H9 (cell line): ENCODE measurements around the gene PNPLA7. TPM values are rescaled to one million over a fixed set of nuclear protein-coding genes. Genes with fewer than 3 reads are reported as not detected.
A peak's percentile ranks its signal among the peaks of the same experiment; 100 is the strongest.

ENCODE experiments used
- DNase-seq: peaks from one replicate; pipeline ENCODE4 v3.0.0-alpha.2; 2017
- H2AFZ ChIP-seq: one replicate; pipeline ENCODE4 v1.6.1; 2013; ENCODE audit warnings: mild to moderate bottlenecking, low read length, control low read depth, moderate library complexity
- H2AK5ac ChIP-seq: 2 replicates; pipeline ENCODE4 v1.6.1; 2013; ENCODE audit warnings: low read length, control low read depth, mixed read lengths; ENCODE audit not compliant: insufficient read length
- H2BK120ac ChIP-seq: one replicate; pipeline ENCODE4 v1.6.1; 2013; ENCODE audit warnings: low read depth, mild to moderate bottlenecking, low read length, control low read depth, inconsistent platforms; ENCODE audit not compliant: poor library complexity, severe bottlenecking
- H2BK12ac ChIP-seq: 2 replicates; pipeline ENCODE4 v1.6.1; 2013; ENCODE audit warnings: low read length, control low read depth, mixed read lengths, low read depth; ENCODE audit not compliant: insufficient read length
- H2BK15ac ChIP-seq: 2 replicates; pipeline ENCODE4 v1.6.1; 2013; ENCODE audit warnings: low read depth, low read length, control low read depth
- H2BK20ac ChIP-seq: one replicate; pipeline ENCODE4 v1.6.1; 2013; ENCODE audit warnings: low read depth, mild to moderate bottlenecking, low read length, control low read depth, inconsistent platforms; ENCODE audit not compliant: poor library complexity, severe bottlenecking
- H2BK5ac ChIP-seq: 2 replicates; pipeline ENCODE4 v1.6.1; 2013; ENCODE audit warnings: low read length, control low read depth, mixed read lengths; ENCODE audit not compliant: insufficient read length
- H3K14ac ChIP-seq: 2 replicates; pipeline ENCODE4 v1.6.1; 2013; ENCODE audit warnings: low read length, control low read depth; ENCODE audit not compliant: insufficient read depth
- H3K18ac ChIP-seq: 2 replicates; pipeline ENCODE4 v1.6.1; 2013; ENCODE audit warnings: low read depth, mild to moderate bottlenecking, mixed read lengths, low read length, control low read depth; ENCODE audit not compliant: insufficient read length
- H3K23ac ChIP-seq: 2 replicates; pipeline ENCODE4 v1.6.1; 2013; ENCODE audit warnings: low read length, control low read depth, mixed read lengths, low read depth; ENCODE audit not compliant: insufficient read length
- H3K23me2 ChIP-seq: 2 replicates; pipeline ENCODE4 v1.6.1; 2013; ENCODE audit warnings: low read depth, mild to moderate bottlenecking, mixed read lengths, low read length, control low read depth; ENCODE audit not compliant: insufficient read length, poor library complexity, severe bottlenecking
- H3K27ac ChIP-seq: 2 replicates; pipeline ENCODE4 v1.5.1; 2013; ENCODE audit warnings: low read length, control low read depth, mixed read lengths, low read depth; ENCODE audit not compliant: insufficient read length
- H3K27me3 ChIP-seq: 2 replicates; pipeline ENCODE4 v1.6.1; 2013; ENCODE audit warnings: low read length, control low read depth, inconsistent platforms; ENCODE audit not compliant: insufficient read depth
- H3K4ac ChIP-seq: 2 replicates; pipeline ENCODE4 v1.6.1; 2013; ENCODE audit warnings: low read depth, mild to moderate bottlenecking, control low read depth, inconsistent platforms, low read length, moderate library complexity
- H3K4me1 ChIP-seq: 2 replicates; pipeline ENCODE4 v1.6.1; 2013; ENCODE audit warnings: low read length, control low read depth, inconsistent platforms; ENCODE audit not compliant: insufficient read depth
- H3K4me2 ChIP-seq: 2 replicates; pipeline ENCODE4 v1.6.1; 2013; ENCODE audit warnings: low read length, control low read depth, mixed read lengths; ENCODE audit not compliant: insufficient read length, insufficient read depth
- H3K56ac ChIP-seq: 2 replicates; pipeline ENCODE4 v1.6.1; 2013; ENCODE audit warnings: low read depth, mild to moderate bottlenecking, mixed read lengths, low read length, control low read depth; ENCODE audit not compliant: insufficient read length
- H3K79me1 ChIP-seq: 2 replicates; pipeline ENCODE4 v1.6.1; 2013; ENCODE audit warnings: low read depth, mild to moderate bottlenecking, moderate library complexity, low read length, control low read depth, inconsistent platforms; ENCODE audit not compliant: insufficient read depth, poor library complexity, severe bottlenecking
- H3K79me2 ChIP-seq: 2 replicates; pipeline ENCODE4 v1.6.1; 2013; ENCODE audit warnings: low read length, control low read depth, inconsistent platforms; ENCODE audit not compliant: insufficient read depth
- H3K9ac ChIP-seq: 2 replicates; pipeline ENCODE4 v1.6.1; 2013; ENCODE audit warnings: low read length, control low read depth, mixed read lengths; ENCODE audit not compliant: insufficient read length; ENCODE audit errors: extremely low read depth
- H3K9me3 ChIP-seq: one replicate; pipeline ENCODE4 v1.6.1; 2013; ENCODE audit warnings: low read depth, low read length, inconsistent platforms; ENCODE audit not compliant: control insufficient read depth
- H3T11ph ChIP-seq: one replicate; pipeline ENCODE4 v1.6.1; 2013; ENCODE audit warnings: mild to moderate bottlenecking, low read length, control low read depth, inconsistent platforms
- H4K20me1 ChIP-seq: one replicate; pipeline ENCODE4 v1.6.1; 2013; ENCODE audit not compliant: control insufficient read depth, insufficient read length, insufficient read depth
- H4K5ac ChIP-seq: 2 replicates; pipeline ENCODE4 v1.6.1; 2013; ENCODE audit warnings: low read depth, mild to moderate bottlenecking, mixed read lengths, low read length, control low read depth; ENCODE audit not compliant: insufficient read length
- H4K8ac ChIP-seq: replicated peaks from 2 replicates; pipeline ENCODE4 v1.6.1; 2013; ENCODE audit warnings: low read length, control low read depth, mixed read lengths, low read depth; ENCODE audit not compliant: insufficient read length
- H4K91ac ChIP-seq: 2 replicates; pipeline ENCODE4 v1.6.1; 2013; ENCODE audit warnings: low read depth, mild to moderate bottlenecking, moderate library complexity, mixed read lengths, low read length, control low read depth; ENCODE audit not compliant: insufficient read length
- H3K27ac Mint-ChIP-seq, 3 experiments: 2 replicates in 2 of 3; 3 replicates in 1 of 3; pipeline ENCODE4 v1.8.0; 2020 to 2021; ENCODE audit warnings: mixed read lengths in 3 of 3, mild to moderate bottlenecking in 1 of 3, moderate library complexity in 1 of 3
- H3K27me3 Mint-ChIP-seq: 2 replicates; pipeline ENCODE4 v1.8.0; 2021; ENCODE audit warnings: low read depth, mild to moderate bottlenecking, moderate library complexity, mixed read lengths
- H3K36me3 Mint-ChIP-seq, 3 experiments: 2 replicates in 2 of 3; 3 replicates in 1 of 3; pipeline ENCODE4 v1.8.0; 2020 to 2021; ENCODE audit warnings: low read depth in 3 of 3, mixed read lengths in 3 of 3; ENCODE audit not compliant: insufficient read depth in 1 of 3
- H3K4me1 Mint-ChIP-seq, 2 experiments: 2 replicates each; pipeline ENCODE4 v1.8.0; 2020; ENCODE audit warnings: mixed read lengths in 2 of 2
- H3K4me3 Mint-ChIP-seq, 2 experiments: 2 replicates in 1 of 2; 3 replicates in 1 of 2; pipeline ENCODE4 v1.8.0; 2020 to 2021; ENCODE audit warnings: mild to moderate bottlenecking in 2 of 2, mixed read lengths in 2 of 2, moderate library complexity in 1 of 2
- H3K9me3 Mint-ChIP-seq, 2 experiments: 2 replicates in 1 of 2; 3 replicates in 1 of 2; pipeline ENCODE4 v1.8.0; 2020; ENCODE audit warnings: mild to moderate bottlenecking in 2 of 2, mixed read lengths in 2 of 2, moderate library complexity in 1 of 2
- CTCF ChIP-seq: fragments of 200-600 bp; sonication (generic); conservative IDR thresholded peaks from 3 replicates; pipeline ENCODE4 v1.8.0; 2021; ENCODE audit warnings: antibody characterized with exemption, mild to moderate bottlenecking
- WGBS: extraction: QIAGEN DNeasy Blood & Tissue Kit; methylation state at CpG from one replicate; pipeline ENCODE4 v1.1.7; 2013; ENCODE audit warnings: missing lambda C conversion rate, low lambda C conversion rate, mixed read lengths; ENCODE audit not compliant: insufficient read length; ENCODE audit errors: extremely low coverage; 5-methylcytosine and 5-hydroxymethylcytosine counted together
- total RNA-seq: library from RNA; stranded (reverse); gene quantifications from 2 replicates; pipeline ENCODE4 v1.2.1, GENCODE V29; 2021

The PNPLA7 gene
- total RNA-seq, 1 experiment from 2014 or later = 1.8 TPM

GRCh38 chr9:137583957-137584356 is 33.8 kb upstream of the PNPLA7 start:
- Histone ChIP-seq H2AK5ac (no peak overlapping the region), H3K23me2 (peaks cover 4% of the 10 kb centered on the region), H4K91ac (no peak overlapping the region), H3K56ac (no peak overlapping the region), H3K9me3 (no peaks in the 10 kb centered on the region), H3K79me1 (peaks cover 3% of the 10 kb centered on the region), H3K27ac (no peak overlapping the region), H4K20me1 (no peaks in the 10 kb centered on the region), H3K79me2 (no peaks in the 10 kb centered on the region; the same call in 1 of the 2 replicates), H4K5ac (no peak overlapping the region), H3K4ac (no peak overlapping the region), H3K27me3 (no peaks in the 10 kb centered on the region), H3K4me1 (no peaks in the 10 kb centered on the region), H2BK15ac (no peak overlapping the region), H3T11ph (no peak overlapping the region), H3K4me2 (no peak overlapping the region), H3K14ac (no peak overlapping the region), H2BK120ac (no peak overlapping the region), H3K23ac (no peak overlapping the region), H2BK20ac (no peak overlapping the region), H2BK5ac (no peak overlapping the region), H2BK12ac (no peak overlapping the region), H2AFZ (no peak overlapping the region), H3K18ac (no peak overlapping the region), H3K9ac (no peak overlapping the region), H4K8ac (no peak overlapping the region)
- WGBS = no CpG with 5 or more reads among the region's 8 CpGs
- no peak for TF ChIP-seq CTCF
- Mint-ChIP-seq H3K27ac (0 out of 7 replicates have a peak overlapping the region, but pooled peaks of 2 of the 3 experiments have one; percentile 29 to 83), H3K9me3 (no peaks in the 10 kb centered on the region), H3K4me1 (peaks cover 18 to 34% of the 10 kb centered on the region in 2 experiments), H3K36me3 (peaks cover 33 to 88% (median 71%) of the 10 kb centered on the region in 3 experiments; a peak in 6 of 7 replicates), H3K27me3 (no peaks in the 10 kb centered on the region), H3K4me3 (no peak overlapping the region)
- DNase-seq = no peak
